Measurements from ENCODE around the gene SP3.

Gene SP3

GRCh38 chr2:173965372-173966025 is at the start of gene SP3:
TSS of gene SP3 (minus strand) at chr2:173965373. CDS start at chr2:173965171, 202 bp downstream.
- DNase-seq = peak; percentile 30 to 83

- DNase-seq = no peak
Observed at GRCh38 chr2:174014699-174015070, 49.5 kb upstream of the SP3 start.

GRCh38 chr2:174014011-174014698 is 49.0 kb upstream of the SP3 start:
- DNase-seq = no peak

GRCh38 chr2:174013315-174013751 is 48.2 kb upstream of the SP3 start:
- DNase-seq = no peak

DNA sequence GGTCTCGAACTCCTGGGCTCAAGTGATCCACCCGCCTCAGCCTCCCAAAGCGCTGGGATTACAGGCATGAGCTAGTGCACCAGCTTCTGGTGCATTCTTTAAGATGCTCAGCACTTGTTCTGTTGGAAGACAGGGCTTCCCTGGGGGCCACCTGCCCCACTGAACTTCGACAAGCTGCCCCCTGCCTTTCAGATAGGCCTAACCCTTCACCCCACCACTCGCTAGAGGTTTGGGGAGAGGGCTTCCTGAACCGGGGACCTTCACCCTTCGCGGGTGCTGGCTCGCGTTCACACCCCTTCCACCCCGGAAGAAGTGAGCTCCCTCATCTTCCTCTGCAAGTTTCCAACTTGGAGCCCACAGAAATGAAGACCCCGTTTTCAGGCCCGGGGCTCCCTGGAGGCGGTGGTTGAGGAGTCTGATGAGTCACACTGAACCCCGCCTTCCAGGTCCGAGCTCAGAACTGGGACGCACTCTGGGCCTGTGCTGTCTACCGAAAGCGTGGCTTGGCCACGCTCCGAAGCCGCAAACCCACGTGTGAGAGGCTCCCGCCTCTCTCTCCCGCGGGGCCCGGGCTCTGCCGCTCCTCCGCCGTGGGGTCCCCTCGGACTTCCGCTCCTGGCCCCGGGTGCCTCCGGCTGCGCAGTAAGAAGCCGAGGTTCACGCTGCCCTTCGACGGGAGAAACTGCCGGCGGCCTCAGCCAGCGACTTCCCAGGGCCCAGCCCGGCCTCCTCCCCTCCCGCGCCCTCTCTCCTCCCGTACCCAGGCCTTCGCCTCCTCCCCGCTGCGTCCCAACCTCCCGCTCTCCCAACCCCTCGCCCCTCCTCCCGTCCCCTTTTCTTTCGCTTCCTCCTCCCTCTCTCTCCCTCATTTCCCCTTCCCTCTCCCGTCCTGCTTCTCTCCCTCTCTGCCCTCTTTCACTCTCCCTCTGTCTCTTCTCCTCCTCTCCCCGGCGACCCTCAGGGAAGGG is 47.5 kb upstream of the SP3 start:
- no peak for DNase-seq

DNA sequence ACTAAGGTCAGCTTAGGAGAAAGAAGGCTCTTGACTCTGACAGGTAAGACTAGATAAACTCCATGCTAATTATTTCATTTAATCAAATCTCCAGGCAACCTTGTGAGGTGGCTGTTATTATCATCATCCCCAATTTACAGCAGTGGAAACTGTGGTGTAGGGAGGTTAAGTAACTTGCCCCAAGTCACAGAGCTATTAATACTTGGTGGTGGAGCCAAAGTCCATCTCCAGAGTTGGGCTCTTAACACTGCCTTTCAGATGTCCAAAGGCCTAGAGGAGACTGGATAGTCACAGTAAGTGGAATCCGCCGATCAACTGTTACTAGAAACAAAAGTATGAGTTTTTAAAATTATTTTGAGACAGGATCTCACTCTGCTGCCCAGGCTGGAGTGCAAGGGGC is 46.6 kb upstream of the SP3 start:
- no peak for DNase-seq

DNA sequence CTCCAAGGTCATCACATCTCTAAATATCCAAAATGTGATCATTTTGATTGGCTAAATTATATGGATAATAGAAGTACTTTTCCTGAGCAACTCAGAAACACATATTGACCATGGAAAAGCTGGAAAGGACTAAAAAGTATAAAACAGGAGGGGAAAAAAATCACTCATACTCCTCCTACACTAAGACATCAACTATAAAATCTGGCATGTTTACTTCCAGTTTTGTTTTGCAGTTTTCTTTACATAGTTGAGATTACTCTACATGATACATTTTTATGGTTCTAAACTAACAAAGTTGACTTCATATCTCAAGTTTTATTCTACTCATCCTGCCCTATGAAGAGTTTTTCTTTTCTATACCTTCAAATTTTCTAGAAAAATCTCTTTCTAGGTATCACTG is 46.0 kb upstream of the SP3 start:
- DNase-seq = no peak

GRCh38 chr2:174009488-174010223 is 44.5 kb upstream of the SP3 start:
- DNase-seq = no peak

- no peak for DNase-seq
Observed at GRCh38 chr2:174008720-174009119, 43.5 kb upstream of the SP3 start.

- no peak for DNase-seq
Observed at GRCh38 chr2:174007010-174007409, 41.8 kb upstream of the SP3 start.

- DNase-seq = no peak
Observed at GRCh38 chr2:174005801-174006419, 40.7 kb upstream of the SP3 start.

- DNase-seq = no peak
Observed at GRCh38 chr2:174004905-174005605, 39.9 kb upstream of the SP3 start.

- peak in 1 of 2 experiments; percentile 44 for DNase-seq
Observed at GRCh38 chr2:174003720-174004695, 38.8 kb upstream of the SP3 start.

DNA sequence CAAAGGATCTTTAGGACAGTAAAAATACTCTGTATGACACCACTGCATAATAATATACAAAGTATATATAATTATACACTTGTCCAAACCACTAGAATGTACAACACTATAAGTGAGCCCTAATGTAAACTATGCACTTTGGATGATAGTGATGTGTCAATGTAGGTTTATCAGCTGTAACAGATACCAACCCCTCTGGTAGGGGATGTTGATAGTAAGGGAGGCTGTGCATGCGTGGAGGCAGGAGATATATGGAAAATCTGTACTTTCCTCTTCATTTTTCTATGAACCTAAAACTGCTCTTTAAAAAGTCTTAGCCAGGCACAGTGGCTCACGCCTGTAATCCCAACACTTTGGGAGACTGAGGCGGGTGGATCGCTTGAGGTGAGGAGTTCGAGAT is 37.5 kb upstream of the SP3 start:
- no peak for DNase-seq

DNA sequence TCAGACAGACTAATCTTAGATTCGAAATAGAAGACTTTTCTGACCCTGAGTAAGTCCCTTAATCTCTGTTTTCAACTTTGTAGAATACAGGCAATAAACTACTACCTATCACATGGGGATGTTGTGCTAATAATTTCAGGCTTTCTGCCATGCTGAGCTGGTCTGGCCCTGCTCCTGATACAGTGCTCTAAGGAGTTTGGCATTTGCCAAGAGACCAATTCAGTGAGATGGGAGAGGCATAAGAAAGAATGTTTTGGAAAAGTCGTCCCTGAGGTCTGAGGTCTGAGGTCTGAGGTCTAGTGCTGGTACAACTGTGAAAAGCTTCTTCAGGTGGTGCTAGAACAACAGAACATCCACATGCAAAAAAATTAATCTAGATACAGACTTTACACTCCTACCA is 35.9 kb upstream of the SP3 start:
- DNase-seq = no peak

- no peak for DNase-seq
Observed at GRCh38 chr2:173999724-174000123, 34.6 kb upstream of the SP3 start.

DNA sequence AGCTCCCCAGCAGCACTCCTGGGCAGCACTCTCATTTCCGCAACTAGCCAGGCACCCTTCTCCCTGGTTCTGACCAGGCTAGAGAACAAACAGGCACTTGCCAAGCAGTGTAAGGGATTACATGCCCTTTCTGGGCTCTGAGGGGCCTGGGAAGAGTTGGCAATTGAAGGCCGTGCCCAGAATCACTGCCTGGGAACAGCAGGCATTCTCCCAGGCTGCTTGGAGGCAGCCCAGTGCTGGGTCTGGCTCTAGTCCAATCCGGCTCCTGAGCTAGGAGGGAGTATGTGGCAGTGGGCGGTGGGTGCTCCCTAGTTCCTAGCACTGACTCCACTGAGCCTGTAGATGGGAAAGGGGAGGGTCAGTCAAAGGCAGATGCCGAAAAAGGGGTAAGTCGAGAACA is 34.1 kb upstream of the SP3 start:
- no peak for DNase-seq

- no peak for DNase-seq
Observed at GRCh38 chr2:173998386-173998785, 33.2 kb upstream of the SP3 start.

GRCh38 chr2:173997753-173998152 is 32.6 kb upstream of the SP3 start:
- DNase-seq = no peak

GRCh38 chr2:173997269-173997668 is 32.1 kb upstream of the SP3 start:
- no peak for DNase-seq

Measured in cerebellar nuclear complex (tissue), 1 donor.